SK-N-SH treated with all-trans-retinoic acid at 6 μM for 48 hours (cell line): Measurements from ENCODE around the gene SLC22A23.

Source experiments
- ATAC-seq: fragments of 200-7000 bp; cut with Tn5 transposase; 3 replicates; pipeline ENCODE4 v1.9.1; 2020; ENCODE audit warnings: mild to moderate bottlenecking, moderate library complexity
- ARNTL ChIP-seq: fragments of 450-650 bp; formaldehyde crosslinking; IDR thresholded peaks from 2 replicates; pipeline ENCODE4 v1.5.0; 2020; ENCODE audit warnings: low read depth, mild to moderate bottlenecking, moderate library complexity, borderline replicate concordance
- BACH2 ChIP-seq: fragments of 250-450 bp; sonication (Bioruptor Pico); IDR thresholded peaks from 2 replicates; pipeline ENCODE4 v1.9.0; 2021; ENCODE audit warnings: mild to moderate bottlenecking, borderline replicate concordance
- CREB5 ChIP-seq: fragments of 250-450 bp; sonication (Bioruptor Pico); IDR thresholded peaks from 2 replicates; pipeline ENCODE4 v1.5.1; 2020; ENCODE audit warnings: low read depth, mild to moderate bottlenecking, moderate library complexity
- CSDC2 ChIP-seq: fragments of 250-450 bp; sonication (Bioruptor Pico); IDR thresholded peaks from 2 replicates; pipeline ENCODE4 v1.5.0; 2020; ENCODE audit warnings: mild to moderate bottlenecking, moderate library complexity
- CSRNP3 ChIP-seq: fragments of 250-450 bp; sonication (Bioruptor Pico); IDR thresholded peaks from 2 replicates; pipeline ENCODE4 v1.5.1; 2021; ENCODE audit warnings: mild to moderate bottlenecking, moderate library complexity
- ESRRG ChIP-seq: fragments of 250-450 bp; sonication (Bioruptor Pico); IDR thresholded peaks from 2 replicates; pipeline ENCODE4 v1.6.1; 2021; ENCODE audit warnings: mild to moderate bottlenecking
- GLIS3 ChIP-seq: fragments of 250-450 bp; sonication (Bioruptor Pico); IDR thresholded peaks from 2 replicates; pipeline ENCODE4 v1.5.0; 2020; ENCODE audit warnings: mild to moderate bottlenecking, moderate library complexity
- ISL1 ChIP-seq: fragments of 250-450 bp; sonication (Bioruptor Pico); IDR thresholded peaks from 2 replicates; pipeline ENCODE4 v2.1.2; 2022; ENCODE audit warnings: mild to moderate bottlenecking, moderate library complexity
- PATZ1 ChIP-seq: fragments of 250-450 bp; sonication (Bioruptor Pico); IDR thresholded peaks from 2 replicates; pipeline ENCODE4 v1.8.0; 2020; ENCODE audit warnings: mild to moderate bottlenecking, moderate library complexity, borderline replicate concordance
- POU6F1 ChIP-seq: fragments of 250-450 bp; sonication (Bioruptor Pico); IDR thresholded peaks from 2 replicates; pipeline ENCODE4 v1.8.0; 2021; ENCODE audit warnings: low read depth, mild to moderate bottlenecking, moderate library complexity, borderline replicate concordance
- PPARA ChIP-seq: fragments of 250-450 bp; sonication (Bioruptor Pico); IDR thresholded peaks from 2 replicates; pipeline ENCODE4 v1.5.0; 2020; ENCODE audit warnings: mild to moderate bottlenecking, borderline replicate concordance
- RARB ChIP-seq: fragments of 250-450 bp; sonication (Bioruptor Pico); IDR thresholded peaks from 2 replicates; pipeline ENCODE4 v1.8.0; 2021; ENCODE audit warnings: mild to moderate bottlenecking, moderate library complexity
- SNAI2 ChIP-seq: fragments of 250-450 bp; sonication (Bioruptor Pico); IDR thresholded peaks from 2 replicates; pipeline ENCODE4 v1.5.0; 2020; ENCODE audit warnings: mild to moderate bottlenecking, moderate library complexity
- TCF4 ChIP-seq: fragments of 250-450 bp; sonication (Bioruptor Pico); IDR thresholded peaks from 2 replicates; pipeline ENCODE4 v1.8.0; 2021; ENCODE audit warnings: mild to moderate bottlenecking, moderate library complexity, borderline replicate concordance
- TOX ChIP-seq: fragments of 250-450 bp; sonication (Bioruptor Pico); IDR thresholded peaks from 2 replicates; pipeline ENCODE4 v1.8.0; 2021; ENCODE audit warnings: mild to moderate bottlenecking, moderate library complexity, borderline replicate concordance
- TSHZ2 ChIP-seq: fragments of 250-450 bp; sonication (Bioruptor Pico); IDR thresholded peaks from 2 replicates; pipeline ENCODE4 v1.5.0; 2020; ENCODE audit warnings: mild to moderate bottlenecking, moderate library complexity
- ZC3H10 ChIP-seq: fragments of 250-450 bp; sonication (Bioruptor Pico); IDR thresholded peaks from 2 replicates; pipeline ENCODE4 v1.5.1; 2021; ENCODE audit warnings: mild to moderate bottlenecking, moderate library complexity
- ZFP3 ChIP-seq: fragments of 250-450 bp; sonication (Bioruptor Pico); IDR thresholded peaks from 2 replicates; pipeline ENCODE4 v1.5.0; 2020; ENCODE audit warnings: mild to moderate bottlenecking, moderate library complexity
- ZFP30 ChIP-seq: fragments of 450-650 bp; formaldehyde crosslinking; IDR thresholded peaks from 2 replicates; pipeline ENCODE4 v1.5.0; 2022; ENCODE audit warnings: mild to moderate bottlenecking, moderate library complexity
- ZNF565 ChIP-seq: fragments of 450-650 bp; formaldehyde crosslinking; conservative IDR thresholded peaks from 2 replicates; pipeline ENCODE4 v1.5.0; 2020; ENCODE audit warnings: low read depth, mild to moderate bottlenecking, moderate library complexity
- ZNF70 ChIP-seq: fragments of 450-650 bp; formaldehyde crosslinking; IDR thresholded peaks from 2 replicates; pipeline ENCODE4 v1.5.0; 2020; ENCODE audit warnings: mild to moderate bottlenecking, moderate library complexity
- ZNF8 ChIP-seq: fragments of 450-650 bp; formaldehyde crosslinking; IDR thresholded peaks from 2 replicates; pipeline ENCODE4 v1.5.0; 2020; ENCODE audit warnings: mild to moderate bottlenecking, moderate library complexity

SLC22A23 gene

GRCh38 chr6:3327403-3327802 lies 129.4 kb downstream of the SLC22A23 start:
- TF ChIP-seq TSHZ2 (no peak), TOX (CRISPR knock-in tag) (no peak), RARB (no peak), ZFP3 (CRISPR knock-in tag) (no peak), ZFP30 (CRISPR knock-in tag) (no peak), ARNTL (CRISPR knock-in tag) (no peak), ZNF565 (CRISPR knock-in tag) (no peak), ZC3H10 (no peak), POU6F1 (no peak), CSDC2 (CRISPR knock-in tag) (no peak)
- ATAC-seq, result no peak

- ATAC-seq, result no peak
- TF ChIP-seq POU6F1 (no peak), ZFP30 (CRISPR knock-in tag) (no peak), ZNF565 (CRISPR knock-in tag) (no peak), RARB (no peak), ARNTL (CRISPR knock-in tag) (no peak), PPARA (CRISPR knock-in tag) (no peak), CREB5 (CRISPR knock-in tag) (no peak), ESRRG (CRISPR knock-in tag) (no peak), CSRNP3 (CRISPR knock-in tag) (no peak), GLIS3 (CRISPR knock-in tag) (no peak), ZFP3 (CRISPR knock-in tag) (no peak), BACH2 (no peak), SNAI2 (CRISPR knock-in tag) (no peak), CSDC2 (CRISPR knock-in tag) (no peak), TCF4 (CRISPR knock-in tag) (no peak)
Observed at GRCh38 chr6:3326981-3327380, 129.9 kb downstream of the SLC22A23 start.

- TF ChIP-seq TCF4 (CRISPR knock-in tag), result no peak
- no peak for TF ChIP-seq ESRRG (CRISPR knock-in tag)
- no peak for TF ChIP-seq RARB
- TF ChIP-seq CSRNP3 (CRISPR knock-in tag), result no peak
- TF ChIP-seq POU6F1, result no peak
- TF ChIP-seq ZNF8, result no peak
- no peak for TF ChIP-seq ZC3H10
- no peak for TF ChIP-seq ZNF565 (CRISPR knock-in tag)
- TF ChIP-seq ZNF70 (CRISPR knock-in tag), result no peak
- TF ChIP-seq PATZ1 (CRISPR knock-in tag), result no peak
- no peak for TF ChIP-seq ISL1
- TF ChIP-seq ARNTL (CRISPR knock-in tag), result no peak
- no peak for ATAC-seq
Observed at GRCh38 chr6:3326184-3326971, 130.5 kb downstream of the SLC22A23 start.
